Stimulated activated naive CD4-positive, alpha-beta T cell treated with Interleukin-2 at 50 U/mL for 16 hours (primary cell): ENCODE data around the gene ERBB3.
"Not testable (repeated sequence)": the region's sequence is repeated elsewhere in the genome, so short reads cannot be mapped to it uniquely, and the experiment has no call there.

Experiments
- DNase-seq: peaks from one replicate; lab custom pipeline; 2025; lab: John Stamatoyannopoulos, UW

Gene ERBB3

DNA sequence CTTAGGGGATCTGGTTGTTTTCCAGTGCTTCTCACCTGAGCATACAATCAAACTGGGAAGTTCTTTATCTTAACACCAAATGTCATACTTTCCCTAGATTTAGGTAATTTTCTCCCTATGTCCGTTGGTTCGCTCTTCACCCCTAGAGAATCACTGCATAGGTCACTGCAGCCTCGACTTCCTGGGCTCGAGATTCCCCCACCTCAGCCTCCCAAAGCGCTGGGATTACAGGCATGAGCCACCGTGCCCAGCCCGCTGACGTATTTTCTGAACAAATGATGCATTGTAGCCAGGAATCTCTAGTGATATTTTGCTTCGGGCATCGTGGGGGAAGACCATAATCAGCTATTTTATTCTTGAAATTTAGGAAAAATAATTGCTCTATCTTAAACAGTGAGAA, 35.4 kb downstream of the ERBB3 start:
- DNase-seq, result no peak

DNA sequence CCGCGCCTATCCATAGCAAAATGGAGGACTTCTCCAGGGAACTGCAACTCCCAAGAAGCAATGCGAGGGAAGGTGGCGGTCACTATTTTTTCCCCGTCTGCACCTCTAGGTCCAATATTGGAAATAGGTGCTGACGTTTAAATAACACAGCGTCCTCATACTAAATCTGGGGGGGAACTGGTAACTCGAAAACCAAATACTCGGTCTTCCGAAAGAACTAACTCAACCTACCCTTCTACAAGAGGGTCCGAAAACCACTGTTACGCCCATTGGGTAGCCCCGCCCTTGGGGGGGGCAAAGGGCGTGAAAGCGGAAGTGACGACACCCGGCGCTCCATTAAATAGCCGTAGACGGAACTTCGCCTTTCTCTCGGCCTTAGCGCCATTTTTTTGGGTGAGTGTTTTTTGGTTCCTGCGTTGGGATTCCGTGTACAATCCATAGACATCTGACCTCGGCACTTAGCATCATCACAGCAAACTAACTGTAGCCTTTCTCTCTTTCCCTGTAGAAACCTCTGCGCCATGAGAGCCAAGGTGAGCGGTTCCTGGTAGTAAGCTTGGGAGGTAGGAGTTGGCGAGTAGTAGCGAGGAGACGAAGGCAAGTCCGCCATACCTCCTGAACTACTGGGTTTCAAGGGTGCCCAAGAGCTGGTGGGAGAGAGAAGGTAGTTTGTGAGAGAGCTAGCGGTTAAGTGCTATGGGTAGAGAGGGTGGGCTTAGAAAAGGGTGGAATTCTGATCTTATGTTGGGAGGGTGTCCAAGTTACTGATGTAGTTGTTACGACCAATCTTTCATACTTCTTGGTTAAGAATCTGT, 36.5 kb downstream of the ERBB3 start, which contains the start of gene RPL41:
Gene RPL41 (plus strand): TSS at position 367 of the 815 bp plus-strand sequence.
- peak; percentile 85 for DNase-seq

DNA sequence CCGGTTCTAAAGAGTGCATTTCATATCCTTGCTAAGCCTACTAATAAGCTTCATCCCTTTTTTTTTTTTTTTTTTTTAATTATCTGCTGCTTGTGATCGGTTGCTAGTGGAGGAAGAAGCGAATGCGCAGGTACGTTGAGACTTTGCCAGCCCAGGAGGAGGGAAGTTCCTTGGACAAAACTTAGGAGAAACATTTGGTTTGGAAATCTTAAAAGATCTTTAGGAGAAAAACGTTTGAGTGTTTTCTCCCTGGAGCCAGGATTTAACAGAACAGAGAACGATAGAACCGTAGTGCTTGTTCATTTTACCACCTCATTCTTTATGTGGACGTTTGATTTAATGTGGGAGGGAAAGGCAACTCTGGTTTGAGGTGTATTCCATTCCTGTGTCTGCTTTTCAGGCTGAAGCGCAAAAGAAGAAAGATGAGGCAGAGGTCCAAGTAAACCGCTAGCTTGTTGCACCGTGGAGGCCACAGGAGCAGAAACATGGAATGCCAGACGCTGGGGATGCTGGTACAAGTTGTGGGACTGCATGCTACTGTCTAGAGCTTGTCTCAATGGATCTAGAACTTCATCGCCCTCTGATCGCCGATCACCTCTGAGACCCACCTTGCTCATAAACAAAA, 37.2 kb downstream of the ERBB3 start:
- not testable (repeated sequence) for DNase-seq

DNA sequence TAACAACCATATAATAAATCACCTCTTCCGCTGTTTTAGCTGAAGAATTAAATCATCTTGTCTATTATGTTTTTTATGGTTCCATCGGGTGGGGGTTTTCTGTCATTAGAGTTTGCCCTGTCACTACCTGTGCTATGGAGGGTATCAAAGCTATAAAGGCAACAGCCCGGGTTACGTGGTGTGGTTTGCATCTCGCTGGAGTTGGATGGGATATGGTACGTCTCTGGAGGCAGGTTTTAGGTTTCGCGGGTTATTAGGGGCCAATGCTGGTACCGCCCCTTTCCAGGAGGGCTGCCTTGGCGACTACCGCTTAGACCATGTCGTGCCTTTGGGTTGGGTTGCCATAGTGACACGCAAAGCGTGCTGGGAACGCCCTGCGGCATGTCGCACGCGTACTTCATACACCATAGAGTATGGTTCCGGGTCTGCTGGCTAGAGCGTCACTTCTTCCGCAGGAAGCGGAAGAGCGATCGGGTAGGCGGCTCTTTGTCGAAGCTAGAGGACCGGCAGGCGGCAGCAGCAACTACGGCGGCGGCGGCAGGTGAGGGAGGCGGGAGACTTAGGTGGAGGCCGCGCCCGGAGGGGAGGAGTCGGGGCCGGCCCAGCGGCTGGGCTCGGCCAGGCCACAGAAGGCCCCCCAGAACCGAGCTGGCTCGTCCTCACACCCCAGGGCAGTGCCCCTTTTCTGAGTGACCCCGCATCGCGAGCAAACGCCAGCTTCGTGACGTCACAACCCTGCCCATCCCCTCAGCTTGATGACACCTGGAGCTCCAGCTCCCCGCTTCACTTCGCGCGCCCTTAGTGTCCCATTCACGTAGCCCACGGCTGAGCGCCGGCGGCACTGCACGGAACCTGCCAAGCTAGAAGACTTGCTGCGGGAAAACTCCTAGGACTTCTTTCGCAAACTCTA, 38.1 kb downstream of the ERBB3 start, which contains the start of gene ZC3H10:
Gene ZC3H10 (plus strand): TSS at position 489 of the 910 bp plus-strand sequence. CDS start 2,297 bp downstream, outside the sequence.
- peak; percentile 97 for DNase-seq

DNA sequence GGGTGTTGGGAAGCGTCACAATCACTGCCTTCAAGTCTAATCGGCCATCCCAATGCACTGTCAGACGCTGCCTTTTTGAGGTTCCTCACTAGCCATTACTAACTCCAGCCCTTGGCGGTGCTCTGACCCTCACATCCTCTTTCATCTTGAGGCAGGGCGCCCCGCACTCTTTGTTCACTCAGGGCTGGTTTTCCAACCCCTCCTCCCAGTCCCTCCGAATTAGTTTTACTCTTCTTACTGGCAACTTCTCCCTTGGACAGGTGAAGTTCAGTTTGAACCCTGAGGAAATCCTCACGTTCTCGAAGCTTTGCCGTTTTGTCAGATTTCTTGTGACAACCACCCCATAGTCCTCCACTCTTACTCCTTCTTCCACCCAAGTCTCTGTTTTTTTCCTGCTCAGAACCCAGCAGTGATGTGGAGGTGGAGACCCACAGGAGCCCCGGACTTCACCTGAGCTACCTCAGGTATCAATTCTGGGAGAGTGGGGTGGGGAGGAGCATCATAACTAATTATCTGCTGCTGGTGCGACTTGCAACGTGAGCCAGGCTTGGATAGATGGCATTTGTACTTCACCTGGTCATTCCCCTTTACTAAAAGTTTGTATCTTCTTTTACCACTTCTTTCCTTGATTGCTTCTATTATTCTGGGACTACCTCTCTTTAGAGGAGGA, 38.9 kb downstream of the ERBB3 start:
- DNase-seq, result no peak

DNA sequence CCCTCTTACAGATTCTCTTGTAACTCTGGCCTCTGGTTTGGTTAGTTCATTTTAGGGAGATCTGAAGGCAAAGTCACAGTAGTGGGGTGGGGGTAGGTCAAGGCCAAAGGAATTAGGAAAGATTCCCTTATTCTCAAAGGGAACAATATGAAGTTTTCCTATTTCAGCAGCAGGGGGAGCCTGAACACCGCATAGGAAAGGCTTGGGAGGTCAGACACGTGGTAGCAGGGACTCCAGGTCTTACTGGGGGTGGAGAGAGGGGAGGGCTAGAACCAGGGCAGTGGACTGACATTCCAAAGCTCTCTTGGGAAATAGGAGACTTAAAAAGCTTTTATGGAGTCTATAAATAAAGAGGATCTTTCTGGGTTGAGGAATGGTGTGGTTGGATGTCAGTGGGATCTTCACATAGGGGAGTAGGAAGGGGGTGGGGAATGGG, 39.4 kb downstream of the ERBB3 start:
- DNase-seq, result peak; percentile 44

DNA sequence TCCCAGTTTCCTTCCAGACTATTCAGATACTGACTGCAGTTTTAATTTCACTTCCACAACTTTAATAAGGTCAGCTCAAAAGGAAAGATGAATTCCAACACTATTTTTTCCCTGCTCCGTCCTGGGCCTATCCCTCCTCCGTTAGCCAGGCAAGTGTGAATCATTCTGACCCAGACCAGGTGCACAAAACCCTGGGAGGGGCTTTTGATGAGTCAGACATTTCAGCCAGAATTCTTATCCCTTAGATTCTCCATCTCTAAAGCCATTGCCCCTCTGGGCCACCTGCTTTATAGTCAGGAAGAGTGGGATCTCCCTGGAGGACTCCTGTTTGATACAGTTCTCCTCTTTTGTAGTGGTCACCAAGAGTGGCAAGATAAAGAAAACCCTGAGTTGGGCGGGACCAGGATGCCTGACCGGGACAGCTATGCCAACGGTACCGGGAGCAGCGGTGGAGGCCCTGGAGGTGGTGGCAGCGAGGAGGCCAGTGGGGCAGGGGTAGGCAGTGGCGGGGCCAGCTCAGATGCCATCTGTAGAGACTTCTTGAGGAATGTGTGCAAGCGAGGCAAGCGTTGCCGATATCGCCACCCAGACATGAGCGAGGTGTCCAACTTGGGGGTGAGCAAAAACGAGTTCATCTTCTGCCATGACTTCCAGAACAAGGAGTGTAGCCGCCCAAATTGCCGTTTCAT, 40.3 kb downstream of the ERBB3 start:
- DNase-seq, result no peak

DNA sequence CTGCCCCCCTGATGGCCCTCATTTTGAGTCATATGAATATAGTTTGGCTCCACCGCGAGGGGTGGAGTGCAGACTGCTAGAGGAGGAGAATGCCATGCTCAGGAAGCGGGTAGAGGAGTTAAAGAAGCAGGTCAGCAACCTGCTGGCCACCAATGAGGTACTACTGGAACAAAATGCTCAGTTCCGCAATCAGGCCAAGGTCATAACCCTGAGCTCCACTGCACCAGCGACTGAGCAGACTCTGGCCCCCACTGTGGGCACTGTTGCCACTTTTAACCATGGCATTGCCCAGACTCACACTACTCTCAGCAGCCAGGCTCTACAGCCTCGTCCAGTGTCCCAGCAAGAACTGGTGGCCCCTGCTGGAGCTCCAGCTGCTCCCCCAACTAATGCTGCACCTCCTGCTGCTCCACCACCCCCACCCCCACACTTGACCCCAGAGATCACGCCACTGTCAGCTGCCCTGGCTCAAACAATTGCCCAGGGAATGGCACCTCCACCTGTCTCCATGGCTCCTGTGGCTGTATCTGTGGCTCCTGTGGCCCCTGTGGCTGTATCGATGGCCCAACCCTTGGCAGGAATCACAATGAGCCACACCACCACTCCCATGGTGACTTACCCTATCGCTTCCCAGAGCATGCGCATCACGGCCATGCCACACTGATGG, 41.4 kb downstream of the ERBB3 start:
- DNase-seq, result no peak

DNA sequence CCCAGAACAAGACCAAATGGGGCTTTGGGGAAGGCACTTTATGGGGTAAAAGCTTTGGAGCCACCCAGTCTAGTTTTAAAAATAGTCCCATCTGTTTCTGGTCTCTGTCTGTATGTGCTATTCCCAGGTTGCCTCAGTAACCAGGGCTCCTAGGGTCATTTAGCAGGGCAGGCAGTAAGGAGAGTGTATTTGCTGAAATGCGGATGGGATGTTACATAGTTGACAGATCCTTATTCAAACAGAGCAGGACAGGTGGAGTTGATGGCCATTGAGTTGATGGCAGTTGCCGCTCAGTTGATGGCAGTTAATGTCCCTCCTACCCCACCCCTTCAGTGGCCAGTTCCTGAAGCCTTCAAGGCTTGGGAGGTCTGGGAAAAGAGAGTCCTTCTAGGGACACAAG, 42.7 kb downstream of the ERBB3 start:
- no peak for DNase-seq

DNA sequence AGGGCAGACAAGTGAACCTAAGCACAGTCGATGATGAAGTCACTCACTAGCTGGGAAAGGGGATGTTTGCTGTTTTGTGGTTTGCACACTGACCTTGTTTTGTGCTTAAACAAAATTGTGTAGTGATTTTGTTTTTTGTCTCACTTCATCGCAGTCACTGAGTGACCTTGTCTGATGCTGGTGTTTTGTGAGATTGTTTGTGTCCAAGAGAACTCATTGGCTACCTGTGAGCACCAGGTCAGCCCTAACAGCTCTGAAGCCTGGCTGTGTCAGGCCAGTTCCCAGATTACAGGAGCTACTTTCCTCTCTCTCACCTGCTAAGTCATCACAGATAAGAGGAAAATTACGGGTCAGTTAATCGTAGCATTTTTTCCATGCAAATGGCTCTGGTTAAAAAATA, 44.2 kb downstream of the ERBB3 start:
- no peak for DNase-seq

DNA sequence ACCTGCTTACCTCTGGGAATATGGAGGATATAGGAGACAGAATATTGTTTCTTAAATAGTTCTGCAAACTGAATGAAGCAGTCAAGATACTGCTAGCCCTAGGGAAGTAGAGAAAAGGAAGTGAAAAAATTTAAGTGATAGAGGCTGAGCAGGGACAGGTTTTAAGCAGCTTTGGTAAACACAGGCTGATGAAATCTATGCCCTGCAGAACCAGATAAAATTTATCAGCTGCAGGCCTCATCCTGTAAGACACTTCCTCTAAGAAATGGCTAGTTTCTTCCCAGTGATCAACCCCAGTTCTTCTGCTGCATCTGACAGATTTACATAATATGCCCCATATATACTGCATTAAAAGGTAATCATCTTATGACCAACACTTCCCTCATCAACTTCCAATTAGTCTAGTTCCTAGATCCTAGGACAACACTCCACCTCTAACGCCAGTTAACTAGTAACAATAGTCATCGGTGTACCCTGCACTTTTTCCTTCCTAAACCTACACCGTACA, 46.8 kb downstream of the ERBB3 start:
- no peak for DNase-seq

DNA sequence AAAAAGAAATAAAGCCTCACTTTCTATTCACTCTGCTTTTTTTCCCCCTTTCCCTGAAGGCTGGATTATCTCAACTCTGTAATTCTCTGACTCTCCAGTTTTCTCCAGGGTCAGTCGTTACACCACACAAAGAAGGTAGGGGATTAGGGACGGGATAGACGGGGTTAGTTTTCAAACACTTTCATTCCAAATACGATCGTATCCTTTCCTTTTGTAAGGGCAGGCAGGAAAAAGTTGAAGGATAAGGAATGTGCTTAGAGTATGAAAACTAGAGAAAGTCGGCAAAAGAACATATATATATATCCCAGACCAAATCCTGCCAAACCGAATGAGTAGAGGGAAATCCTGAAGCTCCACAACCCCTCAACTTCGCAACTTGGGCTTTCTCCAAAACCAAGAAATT, 47.5 kb downstream of the ERBB3 start:
- no peak for DNase-seq

DNA sequence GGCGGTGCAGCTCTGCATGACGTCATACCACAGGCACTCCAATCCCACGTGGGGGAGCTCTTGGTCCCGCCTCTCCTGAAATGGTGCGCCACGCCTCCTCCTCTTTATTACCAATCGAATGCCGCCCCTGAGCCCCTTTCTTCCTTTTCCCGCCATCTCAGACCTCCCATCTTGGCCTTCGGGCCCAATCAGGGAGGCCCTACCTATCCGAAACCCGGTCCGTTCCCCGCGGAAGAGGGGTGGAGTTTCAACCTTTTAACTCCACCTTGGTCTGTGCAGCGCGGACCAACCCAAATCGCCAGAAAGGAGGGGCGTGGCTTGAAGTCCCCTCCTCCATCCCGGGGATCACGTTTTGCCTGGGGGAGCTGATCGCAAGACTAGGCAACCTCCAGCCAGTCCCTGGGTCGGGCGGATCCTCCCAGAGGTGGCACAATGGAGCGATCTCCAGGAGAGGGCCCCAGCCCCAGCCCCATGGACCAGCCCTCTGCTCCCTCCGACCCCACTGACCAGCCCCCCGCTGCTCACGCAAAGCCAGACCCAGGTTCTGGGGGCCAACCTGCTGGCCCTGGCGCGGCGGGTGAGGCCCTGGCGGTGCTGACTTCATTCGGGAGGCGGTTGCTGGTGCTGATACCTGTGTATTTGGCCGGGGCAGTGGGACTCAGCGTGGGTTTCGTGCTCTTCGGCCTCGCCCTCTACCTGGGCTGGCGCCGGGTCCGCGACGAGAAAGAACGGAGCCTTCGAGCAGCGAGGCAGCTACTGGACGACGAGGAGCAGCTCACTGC, 48.1 kb downstream of the ERBB3 start, which contains the start of gene ESYT1:
Gene ESYT1 (plus strand): TSS at position 380 of the 782 bp plus-strand sequence. CDS start 53 bp downstream, at position 433.
- peak; percentile 98 for DNase-seq

DNA sequence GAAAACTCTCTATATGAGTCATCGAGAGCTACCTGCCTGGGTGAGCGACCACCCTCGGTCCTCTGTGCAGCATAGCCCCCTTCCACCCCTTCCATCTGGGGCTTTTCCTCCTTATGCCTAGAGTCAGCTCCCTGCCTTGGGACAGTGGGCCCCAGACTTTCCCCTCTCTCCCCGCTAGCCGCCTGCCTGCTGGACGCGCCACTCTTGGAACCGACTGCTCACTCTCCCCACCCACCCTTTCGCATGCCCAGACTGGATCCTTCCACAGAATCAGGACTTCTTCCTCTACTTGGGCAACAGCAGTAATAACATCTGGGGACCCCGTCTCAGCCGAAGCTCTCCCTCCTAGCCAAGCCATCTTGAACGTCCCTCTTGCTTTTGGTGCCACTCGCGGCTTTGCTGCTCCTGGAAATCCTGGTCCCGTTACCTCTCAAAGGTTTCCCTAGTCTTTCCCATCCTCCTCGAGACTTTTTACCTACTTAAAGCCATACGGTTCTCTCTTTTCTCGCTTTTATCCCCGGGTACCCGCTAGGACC, 48.8 kb downstream of the ERBB3 start:
- DNase-seq, result peak; percentile 28

DNA sequence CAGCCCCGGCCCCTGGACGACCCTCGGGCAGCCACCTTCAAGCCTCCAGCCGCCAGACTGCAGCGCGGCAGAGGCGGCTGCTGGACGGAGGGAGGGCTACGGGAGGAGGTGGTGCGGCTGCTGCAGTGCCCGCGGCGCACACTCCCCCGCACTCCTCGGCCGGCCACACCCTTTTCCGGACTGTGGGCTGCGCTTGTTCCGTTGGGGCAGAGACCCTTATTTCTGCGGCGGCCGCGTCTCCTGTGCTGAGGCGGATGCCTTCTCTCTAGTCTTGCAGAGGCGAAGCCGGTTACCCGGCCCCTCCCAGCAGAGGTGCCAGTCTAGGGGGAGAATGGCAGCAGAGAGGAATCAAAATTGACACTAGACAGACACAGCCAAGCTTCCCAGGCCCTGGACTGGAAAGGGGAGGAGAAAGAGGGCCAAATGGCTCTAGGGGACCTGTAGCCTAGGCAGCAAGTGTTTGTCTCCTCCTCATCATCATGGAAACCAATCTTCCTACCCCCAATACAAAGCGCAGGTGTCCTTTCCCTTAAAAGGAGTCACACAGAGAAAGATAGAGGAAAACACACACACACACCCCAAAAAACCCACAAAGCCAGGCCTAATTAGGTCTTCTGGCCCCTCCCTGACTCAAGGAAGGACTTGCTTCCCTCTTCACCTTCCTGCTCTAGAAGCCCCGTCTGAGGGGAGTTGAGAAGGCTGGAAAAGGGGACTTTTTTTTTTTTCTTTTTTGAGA, 49.4 kb downstream of the ERBB3 start:
- DNase-seq, result peak; percentile 65

DNA sequence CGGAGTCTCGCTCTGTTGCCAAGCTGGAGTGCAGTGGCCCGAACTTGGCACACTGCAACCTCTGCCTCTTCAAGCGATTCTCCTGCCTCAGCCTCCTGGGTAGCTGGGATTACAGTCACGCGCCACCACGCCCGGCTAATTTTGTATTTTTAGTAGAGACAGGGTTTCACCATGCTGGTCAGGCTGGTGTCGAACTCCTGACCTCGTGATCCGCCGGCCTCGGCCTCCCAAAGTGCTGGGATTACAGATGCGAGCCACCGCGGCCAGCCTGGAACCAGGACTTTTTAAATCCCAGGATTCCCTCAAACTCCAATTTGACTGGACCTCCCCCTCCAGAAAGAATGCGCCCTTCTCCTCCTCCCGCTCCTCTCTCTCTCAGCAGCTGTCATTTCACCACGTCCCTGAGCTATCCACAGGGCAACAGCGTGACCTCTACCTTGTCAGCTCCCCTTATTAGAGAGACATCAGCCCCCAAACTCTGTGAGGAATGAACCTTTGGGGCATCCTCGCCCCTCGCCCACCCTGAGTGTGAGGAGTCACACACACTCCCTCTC, 50.1 kb downstream of the ERBB3 start:
- DNase-seq, result no peak

DNA sequence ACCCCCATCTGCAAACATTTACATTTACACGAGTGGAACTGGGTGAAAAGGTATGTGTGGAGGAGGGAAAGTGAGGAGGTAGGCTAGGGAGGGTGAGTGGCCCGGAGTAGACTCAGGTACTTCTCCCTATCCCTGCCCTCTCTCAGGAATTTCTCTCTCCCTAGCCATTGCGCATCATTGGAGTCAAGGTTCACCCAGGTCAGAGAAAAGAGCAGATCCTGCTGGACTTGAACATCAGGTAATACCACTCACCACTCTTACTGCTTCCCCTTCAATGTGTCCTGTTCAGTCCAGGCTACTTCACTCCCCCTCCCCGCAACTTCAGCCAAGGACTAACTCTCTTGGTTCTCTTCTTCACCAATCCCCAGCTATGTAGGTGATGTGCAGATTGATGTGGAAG, 50.9 kb downstream of the ERBB3 start:
- no peak for DNase-seq

DNA sequence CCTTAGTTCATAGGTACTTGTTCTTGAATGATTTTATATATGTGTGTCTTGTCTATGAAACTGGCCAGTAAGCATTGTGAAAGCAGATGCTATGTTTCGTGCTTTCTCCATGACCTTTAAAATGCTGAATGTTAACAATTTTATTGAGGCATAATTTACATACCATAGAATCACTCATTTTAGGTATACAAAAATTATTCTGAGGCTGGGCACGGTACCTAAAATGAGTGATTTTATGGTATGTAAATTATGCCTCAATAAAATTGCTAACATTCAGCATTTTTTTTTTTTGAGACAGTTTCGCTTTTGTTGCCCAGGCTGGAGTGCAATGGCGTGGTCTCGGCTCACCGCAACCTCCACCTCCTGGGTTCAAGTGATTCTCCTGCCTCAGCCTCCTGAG, 54.9 kb downstream of the ERBB3 start:
- no peak for DNase-seq
